Endothelial cell of hepatic sinusoid (primary cell): Measurements from ENCODE around the gene BTBD9.

Source experiments
- in situ Hi-C: cut with HindIII; loops from 2 replicates; pipeline ENCODE4 v1.10.0; 2017; ENCODE audit warnings: low sequenced_read_pairs

BTBD9 gene

GRCh38 chr6:38220069-38220723, 419.5 kb downstream of the BTBD9 start:
- in situ Hi-C loops = no loop called here

- in situ Hi-C loops = no loop called here
Observed at GRCh38 chr6:38218235-38218634, 421.5 kb downstream of the BTBD9 start.

DNA sequence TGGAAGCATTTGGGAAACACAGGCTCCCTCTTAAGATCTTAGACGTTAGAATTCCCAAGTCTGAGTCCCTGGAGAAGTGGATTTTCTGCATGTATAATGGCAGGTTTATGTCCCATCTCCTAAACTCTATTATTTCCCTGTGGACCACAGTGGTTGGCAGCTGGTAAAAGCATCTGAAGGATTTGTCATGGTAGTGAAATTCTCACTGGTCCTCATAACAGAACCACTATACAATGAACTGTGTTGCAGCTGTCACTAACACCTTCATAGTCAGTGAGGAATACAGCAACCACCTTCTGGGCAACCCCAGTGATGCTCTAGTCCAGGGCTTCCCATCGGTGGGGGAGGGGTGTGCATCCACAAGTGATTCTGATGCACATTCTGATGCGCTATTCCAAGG, 423.3 kb downstream of the BTBD9 start:
- in situ Hi-C loops = no loop called here

DNA sequence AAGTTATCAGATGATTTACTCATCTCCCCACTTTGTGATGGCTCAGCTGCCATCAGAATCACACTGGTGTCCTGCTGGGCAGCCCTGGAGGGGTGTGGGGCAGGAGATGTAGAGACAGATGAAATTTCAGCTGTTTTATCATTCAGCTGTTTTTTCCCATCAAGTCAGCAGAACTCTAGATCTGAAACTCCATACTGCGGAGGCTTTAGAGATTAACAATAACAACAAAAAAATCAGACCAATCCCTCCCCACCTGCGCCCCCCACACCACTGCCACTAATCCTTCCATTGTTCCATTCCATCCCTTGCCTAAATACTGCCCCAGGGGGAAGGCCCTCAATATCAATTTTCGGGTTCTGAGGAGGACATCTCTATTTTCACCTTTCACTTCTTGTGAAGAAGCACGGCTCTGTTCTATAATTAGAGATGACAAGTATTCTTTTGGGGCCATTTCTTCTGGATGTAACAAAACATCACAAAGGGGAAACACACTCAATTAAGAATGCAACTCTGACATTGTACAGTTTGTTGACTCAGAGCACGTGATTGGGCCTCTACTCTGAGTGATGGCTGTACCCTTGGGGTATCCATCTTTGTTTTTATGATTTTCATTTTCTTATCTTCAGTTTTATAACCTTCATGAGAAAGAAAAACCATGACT, 423.9 kb downstream of the BTBD9 start:
- in situ Hi-C loops = no loop called here

DNA sequence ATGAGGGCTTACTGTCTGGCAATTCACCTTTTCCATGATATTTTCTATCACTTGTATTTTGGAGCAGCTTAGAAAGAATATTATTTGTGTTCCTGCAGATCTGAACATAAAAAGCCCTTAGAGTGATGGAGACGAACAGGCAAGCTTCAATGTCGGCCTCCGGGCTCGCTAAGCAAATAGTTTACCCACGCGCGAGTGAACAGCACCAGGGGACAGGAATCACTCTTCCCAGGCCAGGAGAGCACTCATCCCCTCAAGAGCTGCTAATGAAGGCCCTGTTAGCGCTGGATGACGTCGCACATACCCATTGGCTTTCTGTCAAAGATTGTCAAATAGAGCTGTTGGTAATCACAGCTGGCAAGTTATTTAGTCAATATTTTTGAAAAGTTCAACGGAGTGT, 424.5 kb downstream of the BTBD9 start:
- in situ Hi-C loops = no loop called here

DNA sequence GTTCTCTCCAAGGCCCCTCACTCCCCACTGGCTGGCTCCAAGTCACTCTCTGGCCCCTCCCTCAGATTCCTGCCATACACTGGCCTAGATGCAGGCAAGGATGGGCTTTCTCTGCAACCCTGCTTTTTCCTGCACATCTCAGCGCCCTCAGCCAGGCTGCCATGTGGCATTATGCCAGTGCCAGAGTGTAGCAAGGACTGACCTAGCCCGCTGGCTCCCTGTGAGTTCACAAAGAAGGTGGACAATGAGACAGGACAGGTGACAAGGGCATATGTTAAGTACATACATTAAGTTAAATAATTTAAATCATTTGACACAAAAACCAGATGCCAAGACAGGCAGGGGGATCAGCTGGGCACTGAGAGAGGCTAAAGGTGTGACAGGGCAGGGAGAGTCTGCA, 425.6 kb downstream of the BTBD9 start:
- in situ Hi-C loops = no loop called here

- in situ Hi-C loops = no loop called here
Observed at GRCh38 chr6:38213251-38213658, 426.5 kb downstream of the BTBD9 start.

GRCh38 chr6:38212579-38212978, 427.1 kb downstream of the BTBD9 start:
- in situ Hi-C loops = no loop called here

GRCh38 chr6:38212116-38212515, 427.6 kb downstream of the BTBD9 start:
- in situ Hi-C loops = no loop called here

DNA sequence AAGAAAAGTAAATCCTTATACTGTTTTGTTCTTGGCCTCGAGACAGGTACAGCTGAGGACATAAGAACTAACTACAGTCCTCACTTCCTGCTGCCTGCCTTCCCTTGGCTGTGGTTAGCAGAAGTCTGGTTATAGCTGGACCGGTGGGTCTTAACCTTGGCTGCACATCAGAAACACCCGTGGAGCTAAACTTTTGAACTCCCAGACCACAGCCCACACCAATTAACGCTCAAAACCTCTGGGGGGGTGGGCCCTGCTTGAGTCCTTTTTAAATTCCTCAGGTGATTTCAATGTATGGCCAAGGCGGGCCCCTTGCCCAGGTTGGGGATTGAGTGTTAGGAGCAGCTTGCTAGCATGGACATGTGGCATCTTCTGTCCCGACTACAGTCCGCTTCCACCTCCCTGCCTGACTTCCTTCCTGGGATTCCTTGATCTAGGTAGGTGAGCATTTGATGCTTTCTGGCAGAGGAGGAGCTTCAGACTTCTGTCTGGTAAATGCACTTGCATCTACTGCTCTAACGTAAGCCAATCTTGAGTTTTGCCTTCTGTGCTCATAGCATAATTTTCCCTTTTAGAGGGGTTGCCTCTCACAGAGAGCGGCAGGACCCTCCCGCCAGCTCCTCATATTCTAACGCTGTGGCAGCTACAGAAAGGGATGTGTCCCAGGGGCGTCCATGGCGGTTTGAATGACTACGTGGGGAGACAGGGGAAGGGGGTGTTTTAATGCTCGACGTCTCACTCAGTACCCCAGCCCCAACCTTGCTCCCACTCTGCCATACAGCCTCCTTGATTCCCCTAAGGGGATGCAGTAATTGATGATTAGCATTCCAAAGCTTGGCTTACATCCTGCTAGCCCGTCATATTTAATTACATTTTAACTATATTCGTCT, 430.1 kb downstream of the BTBD9 start:
- in situ Hi-C loops = no loop called here

DNA sequence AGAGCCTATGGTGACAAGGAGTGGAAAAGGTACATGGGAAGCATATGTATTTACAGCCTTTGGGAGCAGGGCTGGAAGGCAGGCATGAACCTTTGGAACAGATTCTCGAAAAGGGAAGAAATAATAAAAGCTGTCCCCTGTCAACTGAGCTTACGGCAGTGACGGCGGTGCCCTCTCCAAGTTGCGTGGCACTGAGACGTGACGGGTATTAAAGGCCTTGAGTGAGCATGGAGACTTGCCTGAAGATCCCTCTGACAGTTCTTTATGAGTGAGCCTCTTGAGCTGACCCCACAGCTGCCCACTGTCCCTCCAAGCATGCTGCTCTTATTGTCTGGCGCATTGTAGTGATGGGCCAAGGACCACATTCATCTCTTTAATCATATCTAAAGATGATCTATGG, 431.7 kb downstream of the BTBD9 start:
- in situ Hi-C loops = no loop called here

GRCh38 chr6:38207375-38207774, 432.4 kb downstream of the BTBD9 start:
- in situ Hi-C loops = no loop called here

DNA sequence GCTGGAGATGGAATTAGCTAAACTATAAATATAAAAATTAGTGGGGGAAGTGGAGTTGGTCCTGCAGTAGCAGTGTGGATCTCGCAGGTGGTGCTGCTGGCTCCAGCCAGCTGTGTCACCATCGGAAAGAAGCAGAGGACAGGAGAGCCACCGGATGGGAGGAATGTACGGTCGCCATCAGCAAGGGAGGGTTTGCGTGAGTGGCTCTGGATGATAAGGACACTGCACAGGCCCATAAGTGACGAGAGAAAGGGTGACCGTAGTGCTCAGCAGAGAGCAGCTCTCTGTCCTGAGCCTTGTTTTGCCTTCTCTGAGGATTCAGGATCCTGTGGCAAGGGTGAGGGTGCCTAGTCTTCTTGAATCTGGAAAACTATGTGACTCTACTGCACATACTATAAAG, 441.5 kb downstream of the BTBD9 start:
- in situ Hi-C loops = loop anchor here (5.0 kb wide), 1 partner anchor 94 kb away; no protein-coding TSS in a partner anchor

DNA sequence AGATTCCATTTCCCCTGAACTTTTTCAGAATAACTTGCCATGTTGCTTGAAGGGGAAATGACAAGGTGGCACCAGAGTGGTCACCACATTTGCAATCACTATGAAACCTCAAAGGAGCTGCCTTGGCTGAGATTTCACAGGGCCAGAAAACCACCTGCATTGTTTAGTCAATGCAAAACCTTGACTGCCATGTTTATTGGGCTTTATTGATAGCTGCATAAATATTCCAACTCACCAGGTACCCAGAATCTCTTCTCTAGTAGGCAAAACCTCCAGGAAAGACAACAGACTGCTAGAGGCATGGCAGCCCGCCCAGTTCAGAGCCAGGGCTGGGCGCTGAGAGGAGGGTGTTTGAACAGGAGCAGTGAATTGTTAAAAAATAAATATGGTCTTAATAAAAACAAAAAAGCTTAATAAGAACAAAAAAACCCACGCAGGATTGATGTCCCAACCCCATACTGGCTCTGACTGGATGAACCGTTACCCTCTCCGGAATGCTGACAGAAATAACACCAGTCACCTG, 444.6 kb downstream of the BTBD9 start:
- in situ Hi-C loops = loop anchor here (5.0 kb wide), 1 partner anchor 97 kb away; no protein-coding TSS in a partner anchor

- in situ Hi-C loops = no loop called here
Observed at GRCh38 chr6:38194589-38194988, 445.1 kb downstream of the BTBD9 start.

DNA sequence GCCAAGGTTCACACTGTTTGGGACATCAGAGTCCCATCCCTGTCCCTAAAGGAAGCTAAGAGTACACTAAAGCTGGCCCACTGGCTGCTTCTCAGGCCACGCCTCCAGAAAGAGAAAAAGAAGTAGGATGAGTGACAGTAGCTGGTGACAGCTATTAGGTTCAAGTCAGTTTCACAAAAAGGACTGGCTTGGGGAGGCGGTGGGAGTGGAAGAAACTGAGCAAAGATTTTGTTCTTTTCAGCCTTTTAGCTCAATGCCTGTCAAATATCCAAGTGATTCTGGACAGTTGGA, 445.5 kb downstream of the BTBD9 start:
- in situ Hi-C loops = no loop called here

DNA sequence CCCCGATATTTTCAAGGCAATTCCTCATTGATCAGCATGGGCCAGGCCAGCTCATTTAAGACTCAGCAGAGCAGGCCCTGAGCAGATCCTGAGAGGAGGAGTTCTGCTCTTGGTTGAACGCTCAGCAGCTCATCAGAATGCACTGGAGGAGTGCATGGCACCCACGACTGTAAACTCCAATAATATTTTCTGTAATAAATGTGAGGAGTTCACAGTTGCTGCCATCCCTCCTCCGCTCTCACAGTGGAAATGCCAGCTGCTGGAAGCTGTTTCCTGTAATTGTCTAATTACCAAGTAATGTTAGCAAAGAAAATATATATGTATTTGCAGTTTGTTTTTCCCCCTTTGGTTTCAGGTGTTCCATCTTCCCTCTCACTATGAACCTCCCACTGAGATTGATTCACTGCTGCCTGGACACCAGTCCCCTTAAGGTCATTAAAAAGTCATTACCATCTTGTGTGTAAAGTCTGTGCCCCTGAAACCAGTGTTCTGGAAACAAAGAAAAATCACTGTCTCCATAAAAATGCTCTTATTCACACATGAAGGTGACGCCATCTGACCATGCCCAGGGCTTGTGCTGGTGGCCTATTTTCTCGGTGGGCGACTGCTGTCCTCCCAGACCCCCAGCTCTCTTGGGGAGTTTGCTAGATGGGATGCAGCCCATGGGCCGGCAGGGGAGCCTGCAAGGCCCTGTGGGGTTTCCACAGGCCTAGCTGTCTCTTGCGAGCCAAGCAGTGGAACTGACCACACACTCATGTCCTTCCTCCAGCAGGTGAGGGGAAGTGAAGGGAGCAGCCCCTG, 446.0 kb downstream of the BTBD9 start:
- in situ Hi-C loops = no loop called here

DNA sequence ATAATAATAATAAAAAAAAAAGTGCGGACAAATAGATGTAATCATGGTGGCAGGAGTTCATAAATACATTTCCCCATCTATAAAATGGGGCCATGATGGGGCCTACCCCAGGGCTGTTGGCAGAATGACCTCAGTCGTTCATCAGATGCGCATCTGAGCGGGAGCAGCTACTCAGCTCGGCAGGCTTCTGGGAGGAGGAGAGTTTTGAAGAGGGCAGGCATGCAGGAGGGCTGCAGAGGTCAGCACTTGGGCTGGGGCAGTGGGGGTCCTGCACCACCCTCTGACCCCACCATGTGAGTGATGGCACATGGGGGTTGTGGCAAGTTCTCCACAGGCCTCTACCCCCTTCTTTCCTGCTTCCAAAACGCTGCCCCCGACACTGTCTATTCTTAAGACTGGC, 446.7 kb downstream of the BTBD9 start:
- in situ Hi-C loops = no loop called here

DNA sequence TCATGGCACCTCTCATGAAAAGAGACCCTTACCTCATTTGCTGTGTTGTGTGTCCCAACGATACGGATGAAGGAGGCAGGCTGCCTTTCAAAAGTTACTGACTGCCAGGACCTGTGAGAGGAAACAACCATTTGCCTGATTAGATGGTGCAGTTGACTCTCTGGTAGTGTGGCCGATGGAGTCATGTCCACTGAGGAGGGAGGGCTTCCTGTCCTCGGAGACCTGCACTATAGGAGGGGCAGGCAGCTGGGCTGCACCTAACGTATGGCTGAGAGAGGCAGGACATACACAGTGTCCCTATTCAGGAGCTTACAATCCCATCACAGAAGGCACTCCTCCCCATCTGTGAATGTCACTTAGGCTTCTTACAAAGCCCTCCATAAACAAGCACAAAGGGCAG, 447.2 kb downstream of the BTBD9 start:
- in situ Hi-C loops = no loop called here

- in situ Hi-C loops = no loop called here
Observed at GRCh38 chr6:38192011-38192410, 447.7 kb downstream of the BTBD9 start.

- in situ Hi-C loops = no loop called here
Observed at GRCh38 chr6:38191418-38191817, 448.3 kb downstream of the BTBD9 start.
